GM19463 (cell line): ENCODE measurements around the gene BRAP.
"Not testable (repeated sequence)": the region's sequence is repeated elsewhere in the genome, so short reads cannot be mapped to it uniquely, and the experiment has no call there.

Experiments
- ATAC-seq: cut with Tn5 transposase; IDR thresholded peaks from one replicate; pipeline ENCODE4 v1.9.1; 2021; ENCODE audit warnings: mild to moderate bottlenecking, moderate library complexity; ENCODE audit not compliant: unreplicated experiment

The BRAP gene, protein sequence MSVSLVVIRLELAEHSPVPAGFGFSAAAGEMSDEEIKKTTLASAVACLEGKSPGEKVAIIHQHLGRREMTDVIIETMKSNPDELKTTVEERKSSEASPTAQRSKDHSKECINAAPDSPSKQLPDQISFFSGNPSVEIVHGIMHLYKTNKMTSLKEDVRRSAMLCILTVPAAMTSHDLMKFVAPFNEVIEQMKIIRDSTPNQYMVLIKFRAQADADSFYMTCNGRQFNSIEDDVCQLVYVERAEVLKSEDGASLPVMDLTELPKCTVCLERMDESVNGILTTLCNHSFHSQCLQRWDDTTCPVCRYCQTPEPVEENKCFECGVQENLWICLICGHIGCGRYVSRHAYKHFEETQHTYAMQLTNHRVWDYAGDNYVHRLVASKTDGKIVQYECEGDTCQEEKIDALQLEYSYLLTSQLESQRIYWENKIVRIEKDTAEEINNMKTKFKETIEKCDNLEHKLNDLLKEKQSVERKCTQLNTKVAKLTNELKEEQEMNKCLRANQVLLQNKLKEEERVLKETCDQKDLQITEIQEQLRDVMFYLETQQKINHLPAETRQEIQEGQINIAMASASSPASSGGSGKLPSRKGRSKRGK

DNA sequence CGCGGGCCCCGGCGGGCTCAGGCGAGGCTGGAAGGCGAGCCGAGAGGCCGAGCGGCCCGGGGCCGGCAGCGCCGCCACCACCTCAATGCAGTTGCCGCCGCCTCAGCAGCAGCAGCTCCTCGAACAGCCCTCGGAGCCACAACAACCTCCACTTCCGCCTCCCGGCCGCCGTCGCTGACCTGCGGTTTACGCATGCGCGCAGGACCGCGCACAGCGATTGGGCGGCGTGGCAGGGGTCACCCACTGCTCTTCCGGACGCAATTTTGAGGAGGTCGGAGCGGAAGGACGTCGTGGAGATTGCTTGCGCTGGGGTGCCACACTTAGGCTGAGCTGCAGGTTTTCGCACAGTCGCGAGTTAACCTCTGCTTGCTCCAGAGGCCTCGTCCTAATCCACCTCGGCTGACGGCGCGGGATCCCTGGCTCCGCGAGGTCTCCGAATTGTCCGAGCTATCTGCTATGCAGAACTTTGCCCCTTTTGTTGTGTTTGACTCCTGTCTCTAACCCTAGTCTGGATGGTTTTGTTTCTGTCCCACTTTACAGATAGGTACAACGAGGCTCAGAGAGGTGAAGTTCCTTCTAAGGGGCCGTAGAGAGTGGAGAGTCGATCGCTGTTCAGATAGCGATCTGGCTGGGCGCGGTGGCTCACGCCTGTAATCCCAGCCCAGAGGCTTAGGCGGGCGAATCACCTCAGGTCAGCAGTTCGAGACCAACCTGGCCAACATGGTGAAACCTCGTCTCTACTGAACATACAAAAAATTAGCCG, at the start of gene BRAP, which contains the start of gene ACAD10:
BRAP (minus strand) TSS at position 146 of the 763 bp plus-strand sequence. CDS start 164 bp downstream, outside the sequence.
ACAD10 (plus strand) TSS at position 243 of the 763 bp plus-strand sequence. CDS start 6,657 bp downstream, outside the sequence.
- ATAC-seq: peak; percentile 94

DNA sequence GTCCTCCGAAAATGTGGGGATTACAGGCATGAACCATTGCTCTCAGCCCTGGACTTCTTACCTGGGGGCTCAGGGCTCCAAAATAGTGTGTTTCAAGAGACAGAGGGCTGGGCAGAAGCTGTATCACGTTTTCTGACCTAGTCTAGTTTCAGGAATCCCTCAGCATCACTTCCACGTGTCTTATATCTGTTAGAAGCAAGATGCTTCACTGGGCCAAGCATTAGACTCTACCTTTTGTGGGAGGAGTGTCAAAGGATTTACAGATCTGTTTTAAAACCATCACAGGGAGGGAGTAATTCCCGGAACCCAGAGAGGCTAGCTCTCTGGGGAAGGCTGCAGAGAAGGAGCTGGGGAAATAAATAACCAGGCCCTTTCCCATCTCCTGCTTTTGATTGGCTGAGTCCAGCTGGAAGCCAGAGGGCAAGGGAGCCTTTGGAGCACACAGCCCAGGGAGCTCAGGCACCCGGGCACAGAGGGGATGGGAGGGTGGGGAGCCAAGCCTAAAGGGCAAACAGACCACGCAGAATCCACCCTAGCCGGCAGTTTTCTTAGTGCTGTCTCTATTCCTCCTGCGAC, 47.7 kb upstream of the BRAP start:
- no peak for ATAC-seq

DNA sequence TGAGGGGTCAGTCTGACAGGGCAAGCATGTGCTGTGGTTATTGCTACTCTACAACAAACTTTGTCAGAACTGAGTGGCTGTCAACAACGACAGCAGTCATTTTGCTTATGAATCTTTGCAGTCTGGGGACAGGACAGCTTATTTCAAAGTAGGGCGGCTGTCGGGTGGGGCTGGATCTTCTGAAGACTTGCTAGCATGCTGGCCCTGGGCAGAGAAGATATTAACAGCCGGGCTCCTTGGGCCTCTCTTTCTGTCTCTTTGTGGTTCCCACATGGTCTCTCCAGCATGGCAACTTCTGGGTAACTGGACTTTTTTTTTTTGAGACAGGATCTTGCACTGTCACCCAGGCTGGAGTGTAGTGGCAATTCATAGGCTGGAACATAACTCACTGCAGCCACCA, 47.0 kb upstream of the BRAP start:
- no peak for ATAC-seq

DNA sequence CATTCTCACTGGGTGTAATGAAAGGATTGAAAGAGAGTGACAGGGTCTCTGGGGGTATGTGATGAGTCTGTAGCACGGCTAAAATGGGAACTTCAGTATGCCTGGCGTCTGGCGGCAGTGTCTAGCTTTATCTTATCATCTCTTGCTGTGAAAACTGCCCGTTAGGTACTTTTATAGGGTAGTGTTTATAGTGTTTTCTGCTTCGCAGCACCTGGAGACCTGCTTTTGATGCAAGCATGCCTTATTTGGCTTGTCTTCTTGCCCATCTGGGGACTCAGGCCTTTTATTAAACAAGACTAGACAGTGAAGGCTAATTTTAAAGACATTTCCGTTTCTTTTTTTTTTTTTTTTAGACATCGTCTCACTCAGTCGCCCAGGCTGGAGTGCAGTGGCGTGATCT, 44.7 kb upstream of the BRAP start:
- ATAC-seq: no peak

DNA sequence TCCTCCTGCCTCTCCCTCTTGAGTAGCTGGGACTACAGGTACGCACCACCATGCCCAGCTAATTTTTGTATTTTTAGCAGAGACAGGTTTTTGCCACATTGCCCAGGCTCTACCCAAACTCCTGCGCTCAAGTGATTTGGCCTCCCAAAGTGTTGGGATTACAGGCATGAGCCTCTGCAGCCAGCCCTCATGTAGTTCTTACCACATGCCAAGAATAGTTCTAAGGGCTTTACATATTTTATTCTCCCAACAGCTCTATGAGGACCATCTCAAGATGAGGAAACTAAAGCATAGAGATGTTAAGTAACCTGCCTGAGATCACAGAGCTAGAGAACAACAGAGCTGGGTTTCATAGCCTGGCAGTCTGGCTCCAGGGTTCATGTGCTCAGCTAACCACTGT, 43.0 kb upstream of the BRAP start:
- no peak for ATAC-seq

DNA sequence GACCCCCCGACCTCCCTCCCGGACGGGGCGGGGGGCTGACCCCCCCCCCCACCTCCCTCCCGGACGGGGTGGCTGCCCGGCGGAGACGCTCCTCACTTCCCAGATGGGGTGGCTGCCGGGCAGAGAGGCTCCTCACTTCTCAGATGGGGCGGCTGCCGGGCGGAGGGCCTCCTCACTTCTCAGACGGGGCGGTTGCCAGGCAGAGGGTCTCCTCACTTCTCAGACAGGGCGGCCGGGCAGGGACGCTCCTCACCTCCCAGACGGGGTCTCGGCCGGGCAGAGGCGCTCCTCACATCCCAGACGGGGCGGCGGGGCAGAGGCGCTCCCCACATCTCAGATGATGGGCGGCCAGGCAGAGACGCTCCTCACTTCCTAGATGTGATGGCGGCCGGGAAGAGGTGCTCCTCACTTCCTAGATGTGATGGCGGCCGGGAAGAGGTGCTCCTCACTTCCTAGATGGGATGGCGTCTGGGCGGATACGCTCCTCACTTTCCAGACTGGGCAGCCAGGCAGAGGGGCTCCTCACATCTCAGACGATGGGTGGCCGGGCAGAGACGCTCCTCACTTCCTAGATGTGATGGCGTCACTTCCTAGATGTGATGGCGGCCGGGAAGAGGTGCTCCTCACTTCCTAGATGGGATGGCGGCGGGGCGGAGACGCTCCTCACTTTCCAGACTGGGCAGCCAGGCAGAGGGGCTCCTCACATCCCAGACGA, 38.0 kb upstream of the BRAP start:
- ATAC-seq: not testable (repeated sequence)

DNA sequence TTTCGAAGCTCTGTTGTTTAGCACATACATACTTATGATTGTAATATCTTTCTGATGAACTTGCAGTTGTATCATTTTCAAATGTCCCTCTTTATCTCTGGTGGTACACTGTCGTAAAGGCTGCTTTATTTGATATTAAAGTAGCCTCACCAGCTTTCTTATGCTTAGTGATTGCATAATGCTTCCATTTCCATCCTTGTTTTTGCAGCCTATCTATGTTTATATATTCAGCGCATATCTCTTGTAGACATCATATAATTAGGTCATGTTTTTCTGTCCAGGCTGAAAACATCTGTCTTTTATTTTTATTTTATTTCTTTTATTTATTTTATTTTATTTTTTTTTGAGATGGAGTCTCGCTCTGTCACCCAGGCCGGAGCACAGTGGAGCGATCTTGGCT, 34.7 kb upstream of the BRAP start:
- no peak for ATAC-seq

DNA sequence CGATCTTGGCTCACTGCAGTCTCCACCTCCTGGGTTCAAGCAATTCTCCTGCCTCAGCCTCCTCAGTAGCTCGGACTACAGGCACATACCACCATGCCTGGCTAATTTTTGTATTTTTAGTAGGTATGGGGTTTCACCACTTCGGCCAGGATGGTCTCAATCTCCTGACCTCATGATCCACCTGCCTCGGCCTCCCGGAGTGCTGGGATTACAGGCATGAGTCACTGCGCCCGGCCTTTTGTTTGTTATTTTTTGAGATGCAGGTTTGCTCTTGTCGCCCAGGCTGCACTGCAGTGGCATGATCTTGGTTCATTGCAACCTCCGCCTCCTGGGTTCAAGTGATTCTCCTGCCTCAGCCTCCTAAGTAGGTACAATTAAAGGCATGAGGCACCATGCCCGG, 33.6 kb upstream of the BRAP start:
- not testable (repeated sequence) for ATAC-seq

DNA sequence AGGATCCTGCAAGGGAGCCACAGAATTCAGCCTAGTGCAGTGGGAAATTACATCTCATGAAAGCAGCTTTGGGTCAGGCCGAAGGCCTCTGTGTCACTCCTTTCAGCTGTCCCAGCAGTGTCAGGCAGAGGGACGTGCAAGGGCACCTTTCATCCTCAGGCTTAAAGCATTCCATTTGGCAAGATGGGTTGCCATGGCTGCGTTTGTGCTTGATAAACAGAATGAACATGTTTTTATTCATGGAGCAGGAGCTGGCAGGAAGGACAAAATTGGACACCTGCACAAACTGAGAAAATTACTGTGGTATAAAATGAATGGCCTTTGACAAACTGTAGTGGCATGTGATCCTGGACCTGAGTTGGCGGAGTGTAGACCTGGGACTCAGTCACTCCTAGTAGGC, 29.5 kb upstream of the BRAP start:
- no peak for ATAC-seq

DNA sequence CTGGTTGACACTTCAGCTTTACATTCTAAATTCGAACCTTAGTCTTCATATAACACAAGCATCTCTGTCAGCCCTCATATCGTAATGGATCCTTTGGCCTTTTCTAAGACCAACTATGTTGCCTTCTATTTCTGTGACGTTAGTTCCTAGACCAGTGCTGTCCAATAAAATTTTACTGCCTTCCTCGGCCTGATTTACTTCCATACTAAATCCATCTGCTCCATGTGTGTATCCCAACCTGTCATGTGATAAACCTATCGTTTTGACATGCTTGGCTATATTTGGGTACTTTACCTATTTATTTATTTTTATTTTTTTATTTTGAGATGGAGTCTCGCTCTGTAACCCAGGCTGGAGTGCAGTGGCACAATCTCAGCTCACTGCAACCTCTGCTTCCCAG, 20.4 kb upstream of the BRAP start:
- ATAC-seq: no peak

DNA sequence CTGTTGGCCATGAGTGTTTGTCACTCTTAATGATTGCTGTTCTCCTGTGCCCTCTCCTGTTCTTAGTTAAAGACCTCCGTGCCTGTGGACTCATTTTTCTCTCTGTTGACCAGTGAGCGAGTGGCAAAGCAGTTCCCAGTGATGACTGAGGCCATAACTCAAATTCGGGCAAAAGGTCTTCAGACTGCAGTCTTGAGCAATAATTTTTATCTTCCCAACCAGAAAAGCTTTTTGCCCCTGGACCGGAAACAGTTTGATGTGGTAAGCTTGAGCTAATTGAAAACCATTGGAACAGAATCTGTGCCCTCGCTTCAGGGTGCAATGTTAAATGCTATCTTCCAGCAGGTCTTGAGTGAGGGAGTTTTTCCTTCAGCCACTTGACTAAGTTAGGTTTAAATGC, 19.9 kb upstream of the BRAP start:
- ATAC-seq: no peak

DNA sequence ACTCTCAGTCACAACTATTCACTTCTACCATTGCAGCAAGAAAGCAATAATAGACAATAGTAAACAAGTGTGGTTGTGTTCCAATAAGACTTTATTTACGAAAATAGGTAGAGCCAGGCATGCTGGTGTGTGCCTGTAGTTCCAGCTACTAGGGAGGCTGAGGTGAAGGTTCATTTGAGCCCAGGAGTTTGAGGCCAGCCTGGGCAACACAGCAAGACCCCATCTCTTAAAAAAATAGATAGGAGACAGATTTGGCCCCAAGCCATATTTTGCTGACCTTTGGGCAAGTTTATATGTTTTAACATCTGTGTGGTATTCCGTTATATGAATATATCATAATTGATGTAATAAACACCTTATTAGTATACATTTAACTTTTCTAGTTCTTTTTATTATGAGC, 14.2 kb upstream of the BRAP start:
- no peak for ATAC-seq

DNA sequence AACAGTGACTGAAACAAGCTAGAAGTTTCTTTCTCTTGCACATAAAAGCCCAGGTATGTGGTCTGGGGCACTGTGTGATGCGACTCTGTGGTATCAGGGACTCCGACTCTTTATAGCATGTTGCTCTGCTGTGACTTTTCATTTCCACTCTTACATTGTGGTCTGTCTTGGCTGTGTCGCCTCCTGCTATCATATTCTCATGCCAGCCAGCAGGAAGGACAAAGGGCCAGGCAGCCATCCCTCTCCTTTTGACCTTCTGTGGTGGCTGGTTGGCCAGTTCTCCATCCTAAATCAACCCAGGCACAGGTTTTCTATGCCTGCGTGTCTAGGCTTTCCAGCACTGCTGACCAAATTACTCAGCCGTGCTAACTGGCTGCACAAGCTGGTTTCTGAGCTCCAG, 8.1 kb upstream of the BRAP start:
- no peak for ATAC-seq

DNA sequence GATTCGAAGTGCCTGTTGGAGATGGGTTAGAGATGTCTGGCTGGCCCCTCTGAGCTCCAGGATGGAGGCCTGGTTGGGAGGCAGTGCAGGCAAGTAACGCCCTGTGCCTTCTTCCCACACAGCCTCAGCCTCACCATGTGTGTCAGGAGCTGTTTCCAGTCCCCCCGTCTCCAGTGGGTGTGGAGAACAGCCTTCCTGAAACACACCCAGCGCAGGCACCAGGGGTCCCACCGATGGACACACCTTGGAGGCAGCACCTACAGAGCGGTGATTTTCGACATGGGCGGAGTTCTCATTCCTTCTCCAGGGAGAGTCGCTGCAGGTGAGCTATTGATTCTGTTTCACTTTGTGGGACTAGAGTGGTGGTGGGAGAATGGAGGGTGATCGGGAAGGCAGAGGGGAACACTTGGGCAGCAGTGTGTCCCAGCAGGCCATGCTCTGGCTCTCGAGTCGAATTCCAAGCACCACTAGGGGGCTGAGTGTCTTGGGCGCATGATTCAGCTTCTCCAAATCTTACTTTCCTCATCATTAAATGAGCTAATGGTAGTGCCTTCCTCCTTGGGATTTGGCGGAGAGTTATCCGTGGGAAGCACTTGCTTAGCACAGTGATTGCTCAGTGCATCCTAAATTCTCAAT, 6.9 kb upstream of the BRAP start:
- ATAC-seq: no peak

DNA sequence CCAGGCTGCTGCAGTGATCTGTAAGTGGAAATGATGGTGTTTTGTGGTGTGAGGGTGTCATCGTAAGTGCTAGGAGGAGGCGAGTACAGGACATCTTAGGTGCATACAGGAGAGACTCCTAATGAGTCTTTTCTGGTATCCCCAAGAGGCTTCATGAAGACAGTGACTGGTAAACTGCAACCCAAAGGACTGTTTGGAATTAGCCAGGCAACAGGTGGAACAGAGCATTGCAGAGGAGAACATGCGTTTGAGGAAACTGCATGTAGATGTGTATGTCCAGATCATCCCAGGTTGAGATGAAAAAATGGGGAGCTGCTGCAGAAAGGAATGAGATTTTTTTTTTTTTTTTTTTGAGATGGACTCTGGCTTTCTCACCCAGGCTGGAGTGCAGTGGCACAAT, 5.5 kb upstream of the BRAP start:
- no peak for ATAC-seq

DNA sequence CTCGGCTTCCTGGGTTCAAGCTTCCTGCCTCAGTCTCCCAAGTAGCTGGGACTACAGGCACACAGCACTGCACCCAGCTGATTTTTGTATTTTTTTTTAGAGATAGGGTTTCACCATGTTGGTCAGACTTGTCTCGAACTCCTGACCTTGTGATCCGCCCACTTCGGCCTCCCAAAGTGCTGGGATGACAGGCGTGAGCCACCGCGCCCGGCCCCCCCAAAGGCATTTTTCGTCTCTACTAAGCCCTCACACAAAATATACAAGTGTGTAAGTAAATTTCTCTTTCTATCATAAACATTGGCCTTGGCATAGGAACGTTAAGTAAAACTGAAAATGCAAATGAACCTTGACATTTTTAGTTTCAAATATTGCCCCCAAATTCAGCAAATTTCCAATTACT, 2.2 kb upstream of the BRAP start:
- ATAC-seq: no peak

DNA sequence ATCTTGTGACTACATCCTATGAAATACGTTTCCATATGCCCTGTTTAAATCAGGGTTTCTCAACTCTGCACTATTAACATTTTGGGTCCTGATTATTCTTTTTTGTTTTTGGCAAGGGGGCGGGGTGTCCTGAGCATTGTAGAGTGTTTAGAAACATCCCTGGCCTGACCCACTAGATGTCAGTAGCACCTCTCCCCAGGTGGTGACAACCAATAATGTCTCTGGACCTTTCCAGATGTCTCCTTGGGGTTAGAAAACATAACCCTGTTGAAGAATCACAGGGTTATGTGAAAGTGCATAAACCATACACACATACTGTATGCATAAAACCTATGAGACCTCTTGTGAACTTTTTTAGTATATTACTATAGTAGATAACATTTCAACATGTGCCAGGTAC, 1.5 kb upstream of the BRAP start:
- ATAC-seq: no peak

DNA sequence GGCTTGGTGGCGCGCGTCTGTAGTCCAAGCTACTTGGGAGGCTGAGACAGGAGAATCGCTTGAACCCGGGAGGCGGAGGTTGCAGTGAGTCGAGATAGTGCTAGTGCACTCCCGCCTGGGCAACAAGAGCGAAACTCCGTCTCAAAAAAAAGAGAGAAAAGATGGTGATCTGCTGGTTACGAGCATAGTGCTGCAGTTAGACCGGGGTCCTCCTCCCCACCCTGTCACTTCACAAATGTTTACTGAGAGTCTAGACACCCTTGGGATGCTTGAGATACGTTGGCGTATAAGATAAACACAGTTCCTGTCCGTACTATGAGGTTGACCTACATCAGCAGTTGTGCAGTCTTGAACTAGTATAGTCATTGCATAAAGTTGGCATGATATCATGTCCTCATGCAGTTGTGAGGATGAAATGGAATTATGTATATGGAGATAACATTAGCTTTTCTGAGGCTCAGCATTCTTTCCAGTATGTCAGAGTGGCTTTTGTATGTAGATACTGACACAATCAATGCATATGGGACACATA, 884 bp upstream of the BRAP start:
- no peak for ATAC-seq

DNA sequence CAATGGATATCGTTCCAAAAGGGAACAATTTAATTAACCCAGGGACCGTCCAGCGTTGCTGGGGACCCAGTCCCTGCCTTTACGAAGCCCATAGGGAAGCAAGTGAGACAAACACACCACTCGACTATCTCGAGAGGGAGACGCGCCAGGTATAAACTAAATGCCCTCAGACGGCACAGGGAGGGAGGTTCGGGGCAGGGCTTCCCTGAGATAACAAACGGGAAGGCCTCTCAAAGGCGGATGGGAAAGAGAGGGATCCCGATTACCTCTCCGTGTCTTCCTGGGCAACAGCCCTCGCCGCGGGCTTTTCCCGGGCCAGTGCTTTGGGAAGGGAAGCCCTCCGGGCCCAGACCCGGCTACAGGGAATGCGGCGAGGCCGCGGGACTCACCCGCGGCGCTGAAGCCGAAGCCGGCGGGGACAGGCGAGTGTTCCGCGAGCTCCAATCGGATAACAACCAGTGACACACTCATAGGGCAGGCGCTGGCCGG, 390 bp downstream of the BRAP start:
- ATAC-seq: peak; percentile 18
